K562 (cell line): Measurements from ENCODE around the gene RUNX3. TPM values are rescaled to one million over a fixed set of nuclear protein-coding genes. Genes with fewer than 3 reads are reported as not detected.
A peak's percentile ranks its signal among the peaks of the same experiment; 100 is the strongest.

Experiments used
- CBFB ChIP-seq: sonication (generic); formaldehyde crosslinking; IDR thresholded peaks from 2 replicates; pipeline ENCODE4 v1.4.0; 2020; ENCODE audit warnings: mild to moderate bottlenecking, missing genetic modification reagents
- CHD4 ChIP-seq: fragments of 200-600 bp; sonication (generic); IDR thresholded peaks from 3 replicates; pipeline ENCODE4 v1.6.1; 2012; ENCODE audit warnings: low read depth, mild to moderate bottlenecking, mixed read lengths, low read length, inconsistent platforms; ENCODE audit not compliant: insufficient read depth, insufficient replicate concordance, poor library complexity, severe bottlenecking
- DPF2 ChIP-seq: fragments of 450-650 bp; IDR thresholded peaks from 2 replicates; pipeline ENCODE4 v1.6.1; 2016
- KLF1 ChIP-seq: fragments of 450-650 bp; IDR thresholded peaks from 2 replicates; pipeline ENCODE4 v1.6.1; 2016; ENCODE audit warnings: missing genetic modification characterization, missing compliant biosample characterization
- RBM25 ChIP-seq: fragments of 200-400 bp; formaldehyde crosslinking; IDR thresholded peaks from 2 replicates; pipeline ENCODE4 v1.6.1; 2018; ENCODE audit warnings: low read length, low read depth, moderate library complexity; ENCODE audit not compliant: severe bottlenecking
- SMARCA5 ChIP-seq: fragments of 450-650 bp; IDR thresholded peaks from 2 replicates; pipeline ENCODE4 v1.6.1; 2016
- ZNF12 ChIP-seq: sonication (generic); formaldehyde crosslinking; IDR thresholded peaks from 2 replicates; pipeline ENCODE4 v1.4.0; 2020; ENCODE audit warnings: mild to moderate bottlenecking, missing genetic modification reagents
- polyA plus RNA-seq, 8 experiments: library from polyadenylated mRNA; depleted of rRNA in 4 of 8; stranded (reverse) in 5 of 8; unstranded in 3 of 8; fragments of >200 nt; fragmentation: Nextera tagmentation in 2 of 8; fragmentation: Illumina TruSeq in 1 of 8; extraction: Ambion mirVana in 2 of 8; extraction: Trizol in 1 of 8; gene quantifications; 2 replicates each; pipeline versions ENCODE4 v1.2.1 to v1.2.3, GENCODE V29; 2011 to 2014; ENCODE audit warnings: inconsistent platforms in 1 of 8, missing spikeins in 1 of 8
- total RNA-seq, 7 experiments: library from RNA; depleted of rRNA in 6 of 7; stranded (reverse); fragments of >200 nt in 6 of 7; fragmentation: Illumina TruSeq in 2 of 7; extraction: Trizol in 2 of 7; gene quantifications; 2 replicates each; pipeline versions ENCODE4 v1.2.1 to v1.2.3, GENCODE V29; 2011 to 2021; ENCODE audit warnings: low replicate concordance in 1 of 7
- TF ChIP-seq, protein P1 (sequence below): fragments of 450-650 bp; IDR thresholded peaks from 2 replicates; pipeline ENCODE4 v1.6.1; 2017; ENCODE audit warnings: antibody characterized with exemption, mild to moderate bottlenecking

The RUNX3 gene
- total and polyA plus RNA-seq, 9 of the 15 experiments (the other 6 are each of a cell fraction or from before 2014, with no cell fraction given), result 0.01 to 0.64 (median 0.09) TPM

DNA sequence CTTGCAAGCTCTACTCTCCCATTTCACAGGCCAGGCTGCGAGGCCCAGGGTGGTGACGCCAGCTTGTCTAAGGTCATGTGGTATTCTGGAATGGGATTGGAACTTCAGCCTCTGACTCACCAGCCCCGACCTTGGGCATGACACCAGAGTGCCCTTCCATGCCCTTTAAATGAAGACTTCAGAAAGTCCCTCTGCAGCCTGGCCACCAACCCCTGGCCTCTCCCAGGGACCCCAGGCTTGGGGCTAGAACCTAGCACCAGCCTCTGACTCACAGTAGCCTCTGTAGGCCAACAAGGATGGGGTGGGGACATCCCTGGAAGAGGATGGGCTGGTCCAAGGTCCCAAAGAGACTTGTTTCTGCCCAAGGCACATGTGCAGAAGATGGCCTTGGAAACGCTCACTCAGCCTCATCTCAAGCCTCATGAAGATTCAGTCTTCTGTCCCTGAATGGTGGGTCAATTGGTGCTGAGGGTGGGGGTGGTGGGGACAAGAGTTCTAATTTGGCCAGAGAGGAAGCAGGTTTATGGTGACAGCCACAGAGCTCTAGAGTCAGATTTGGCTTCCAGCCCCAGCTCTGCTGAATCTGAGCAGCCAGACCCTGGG is 36.1 kb upstream of the RUNX3 start (continued):
- TF ChIP-seq, protein P1, sequence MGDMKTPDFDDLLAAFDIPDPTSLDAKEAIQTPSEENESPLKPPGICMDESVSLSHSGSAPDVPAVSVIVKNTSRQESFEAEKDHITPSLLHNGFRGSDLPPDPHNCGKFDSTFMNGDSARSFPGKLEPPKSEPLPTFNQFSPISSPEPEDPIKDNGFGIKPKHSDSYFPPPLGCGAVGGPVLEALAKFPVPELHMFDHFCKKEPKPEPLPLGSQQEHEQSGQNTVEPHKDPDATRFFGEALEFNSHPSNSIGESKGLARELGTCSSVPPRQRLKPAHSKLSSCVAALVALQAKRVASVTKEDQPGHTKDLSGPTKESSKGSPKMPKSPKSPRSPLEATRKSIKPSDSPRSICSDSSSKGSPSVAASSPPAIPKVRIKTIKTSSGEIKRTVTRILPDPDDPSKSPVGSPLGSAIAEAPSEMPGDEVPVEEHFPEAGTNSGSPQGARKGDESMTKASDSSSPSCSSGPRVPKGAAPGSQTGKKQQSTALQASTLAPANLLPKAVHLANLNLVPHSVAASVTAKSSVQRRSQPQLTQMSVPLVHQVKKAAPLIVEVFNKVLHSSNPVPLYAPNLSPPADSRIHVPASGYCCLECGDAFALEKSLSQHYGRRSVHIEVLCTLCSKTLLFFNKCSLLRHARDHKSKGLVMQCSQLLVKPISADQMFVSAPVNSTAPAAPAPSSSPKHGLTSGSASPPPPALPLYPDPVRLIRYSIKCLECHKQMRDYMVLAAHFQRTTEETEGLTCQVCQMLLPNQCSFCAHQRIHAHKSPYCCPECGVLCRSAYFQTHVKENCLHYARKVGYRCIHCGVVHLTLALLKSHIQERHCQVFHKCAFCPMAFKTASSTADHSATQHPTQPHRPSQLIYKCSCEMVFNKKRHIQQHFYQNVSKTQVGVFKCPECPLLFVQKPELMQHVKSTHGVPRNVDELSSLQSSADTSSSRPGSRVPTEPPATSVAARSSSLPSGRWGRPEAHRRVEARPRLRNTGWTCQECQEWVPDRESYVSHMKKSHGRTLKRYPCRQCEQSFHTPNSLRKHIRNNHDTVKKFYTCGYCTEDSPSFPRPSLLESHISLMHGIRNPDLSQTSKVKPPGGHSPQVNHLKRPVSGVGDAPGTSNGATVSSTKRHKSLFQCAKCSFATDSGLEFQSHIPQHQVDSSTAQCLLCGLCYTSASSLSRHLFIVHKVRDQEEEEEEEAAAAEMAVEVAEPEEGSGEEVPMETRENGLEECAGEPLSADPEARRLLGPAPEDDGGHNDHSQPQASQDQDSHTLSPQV, result 0 out of 2 replicates have a peak, but pooled peaks have one; percentile 21
- TF ChIP-seq KLF1 (tag), result no peak
- peak; percentile 66 for TF ChIP-seq CHD4
- peak; percentile 96; the same call in 1 of the 2 replicates for TF ChIP-seq SMARCA5
- TF ChIP-seq RBM25, result peak; percentile 97
- TF ChIP-seq DPF2, result no peak
- TF ChIP-seq ZNF12 (CRISPR knock-in tag), result peak; percentile 63; the same call in 1 of the 2 replicates
- 0 out of 2 replicates have a peak, but pooled peaks have one; percentile 33 for TF ChIP-seq CBFB
